ENCODE data around the gene JAKMIP2.

DNA sequence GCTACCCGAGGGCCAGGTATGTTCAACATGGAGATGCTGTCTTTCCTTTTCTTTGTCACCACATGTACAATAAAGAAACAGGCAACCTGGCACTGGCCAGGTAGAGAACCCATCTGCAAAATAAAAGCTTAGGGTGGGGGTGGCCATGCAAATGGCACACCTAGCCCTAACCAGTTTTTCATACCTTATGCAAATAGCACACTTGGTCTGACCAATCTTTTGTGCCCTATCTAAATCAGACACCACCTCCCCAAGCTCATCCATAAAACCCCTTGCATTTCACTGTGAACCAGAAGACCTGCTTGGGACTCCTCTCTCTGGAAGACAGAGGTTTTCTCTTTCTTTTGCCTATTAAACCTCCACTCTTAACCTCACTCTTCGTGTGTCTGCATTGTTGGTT lies 33.9 kb downstream of the JAKMIP2 start:
- no peak for TF ChIP-seq EZH2phosphoT487 (IDR thresholded peaks at IDR 0.05; ENCODE audit: low read depth, severe bottlenecking, unreplicated experiment)
- TF ChIP-seq, protein P1, sequence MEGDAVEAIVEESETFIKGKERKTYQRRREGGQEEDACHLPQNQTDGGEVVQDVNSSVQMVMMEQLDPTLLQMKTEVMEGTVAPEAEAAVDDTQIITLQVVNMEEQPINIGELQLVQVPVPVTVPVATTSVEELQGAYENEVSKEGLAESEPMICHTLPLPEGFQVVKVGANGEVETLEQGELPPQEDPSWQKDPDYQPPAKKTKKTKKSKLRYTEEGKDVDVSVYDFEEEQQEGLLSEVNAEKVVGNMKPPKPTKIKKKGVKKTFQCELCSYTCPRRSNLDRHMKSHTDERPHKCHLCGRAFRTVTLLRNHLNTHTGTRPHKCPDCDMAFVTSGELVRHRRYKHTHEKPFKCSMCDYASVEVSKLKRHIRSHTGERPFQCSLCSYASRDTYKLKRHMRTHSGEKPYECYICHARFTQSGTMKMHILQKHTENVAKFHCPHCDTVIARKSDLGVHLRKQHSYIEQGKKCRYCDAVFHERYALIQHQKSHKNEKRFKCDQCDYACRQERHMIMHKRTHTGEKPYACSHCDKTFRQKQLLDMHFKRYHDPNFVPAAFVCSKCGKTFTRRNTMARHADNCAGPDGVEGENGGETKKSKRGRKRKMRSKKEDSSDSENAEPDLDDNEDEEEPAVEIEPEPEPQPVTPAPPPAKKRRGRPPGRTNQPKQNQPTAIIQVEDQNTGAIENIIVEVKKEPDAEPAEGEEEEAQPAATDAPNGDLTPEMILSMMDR (IDR thresholded peaks at IDR 0.05; ENCODE audit: poor library complexity): no peak

Measured in hepatocyte (in vitro differentiated cells).